Measurements from ENCODE around the gene TMEM240.

DNA sequence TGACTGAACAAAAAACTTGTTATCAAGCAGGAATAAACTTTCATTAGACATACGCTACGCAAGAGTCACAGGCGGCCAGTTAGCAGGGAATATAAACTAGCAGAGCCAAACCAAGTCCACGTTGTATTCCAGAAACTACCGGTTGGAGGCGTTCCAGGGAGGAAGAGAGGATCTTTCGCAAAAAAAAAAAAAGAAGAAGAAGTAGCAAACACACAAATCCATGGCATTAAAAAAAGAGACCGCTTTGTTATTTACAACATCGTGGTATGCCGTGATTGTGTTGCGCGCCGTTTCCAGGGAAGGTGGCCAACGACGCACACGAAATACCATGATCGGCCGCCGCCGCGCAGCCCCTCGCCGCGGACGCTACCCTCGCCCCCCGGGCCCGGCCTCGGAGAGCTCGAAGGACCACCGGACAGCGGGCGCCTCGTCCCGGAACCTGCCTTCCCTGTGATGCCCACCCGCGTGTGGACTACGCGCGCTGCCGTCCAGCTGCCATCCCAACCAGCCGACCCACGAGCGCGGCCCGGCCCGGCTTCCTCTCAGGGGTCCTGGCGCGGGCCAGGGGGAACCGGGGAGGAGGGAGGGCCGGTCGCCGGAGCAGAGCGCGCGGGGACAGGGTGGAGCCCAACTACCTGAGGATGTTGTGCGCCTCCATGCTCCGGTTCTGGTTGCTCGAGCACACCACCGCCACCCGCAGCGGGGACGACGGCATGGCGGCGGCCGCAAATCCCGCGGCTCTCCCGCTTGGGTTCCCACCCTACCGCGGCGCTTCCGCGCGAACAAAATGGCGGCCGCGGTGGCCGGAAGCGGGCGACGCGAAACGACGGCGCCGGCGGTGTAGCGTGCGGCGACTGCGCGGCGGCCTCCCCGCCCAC is 33.7 kb upstream of the TMEM240 start:
- TF ChIP-seq EGR1 (IDR thresholded peaks at IDR 0.05; ENCODE audit: low read depth in 2 of 2): no peak
- no peak for TF ChIP-seq GABPA (IDR thresholded peaks at IDR 0.05 in 1 of 2, conservative IDR thresholded peaks at IDR 0.05 in 1 of 2)
- TF ChIP-seq, protein P1, sequence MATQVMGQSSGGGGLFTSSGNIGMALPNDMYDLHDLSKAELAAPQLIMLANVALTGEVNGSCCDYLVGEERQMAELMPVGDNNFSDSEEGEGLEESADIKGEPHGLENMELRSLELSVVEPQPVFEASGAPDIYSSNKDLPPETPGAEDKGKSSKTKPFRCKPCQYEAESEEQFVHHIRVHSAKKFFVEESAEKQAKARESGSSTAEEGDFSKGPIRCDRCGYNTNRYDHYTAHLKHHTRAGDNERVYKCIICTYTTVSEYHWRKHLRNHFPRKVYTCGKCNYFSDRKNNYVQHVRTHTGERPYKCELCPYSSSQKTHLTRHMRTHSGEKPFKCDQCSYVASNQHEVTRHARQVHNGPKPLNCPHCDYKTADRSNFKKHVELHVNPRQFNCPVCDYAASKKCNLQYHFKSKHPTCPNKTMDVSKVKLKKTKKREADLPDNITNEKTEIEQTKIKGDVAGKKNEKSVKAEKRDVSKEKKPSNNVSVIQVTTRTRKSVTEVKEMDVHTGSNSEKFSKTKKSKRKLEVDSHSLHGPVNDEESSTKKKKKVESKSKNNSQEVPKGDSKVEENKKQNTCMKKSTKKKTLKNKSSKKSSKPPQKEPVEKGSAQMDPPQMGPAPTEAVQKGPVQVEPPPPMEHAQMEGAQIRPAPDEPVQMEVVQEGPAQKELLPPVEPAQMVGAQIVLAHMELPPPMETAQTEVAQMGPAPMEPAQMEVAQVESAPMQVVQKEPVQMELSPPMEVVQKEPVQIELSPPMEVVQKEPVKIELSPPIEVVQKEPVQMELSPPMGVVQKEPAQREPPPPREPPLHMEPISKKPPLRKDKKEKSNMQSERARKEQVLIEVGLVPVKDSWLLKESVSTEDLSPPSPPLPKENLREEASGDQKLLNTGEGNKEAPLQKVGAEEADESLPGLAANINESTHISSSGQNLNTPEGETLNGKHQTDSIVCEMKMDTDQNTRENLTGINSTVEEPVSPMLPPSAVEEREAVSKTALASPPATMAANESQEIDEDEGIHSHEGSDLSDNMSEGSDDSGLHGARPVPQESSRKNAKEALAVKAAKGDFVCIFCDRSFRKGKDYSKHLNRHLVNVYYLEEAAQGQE (IDR thresholded peaks at IDR 0.05): no peak
- TF ChIP-seq, protein P2, sequence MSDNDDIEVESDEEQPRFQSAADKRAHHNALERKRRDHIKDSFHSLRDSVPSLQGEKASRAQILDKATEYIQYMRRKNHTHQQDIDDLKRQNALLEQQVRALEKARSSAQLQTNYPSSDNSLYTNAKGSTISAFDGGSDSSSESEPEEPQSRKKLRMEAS (IDR thresholded peaks at IDR 0.05): no peak
- TF ChIP-seq HNF4G (IDR thresholded peaks at IDR 0.05): no peak
- TF ChIP-seq, protein P3, sequence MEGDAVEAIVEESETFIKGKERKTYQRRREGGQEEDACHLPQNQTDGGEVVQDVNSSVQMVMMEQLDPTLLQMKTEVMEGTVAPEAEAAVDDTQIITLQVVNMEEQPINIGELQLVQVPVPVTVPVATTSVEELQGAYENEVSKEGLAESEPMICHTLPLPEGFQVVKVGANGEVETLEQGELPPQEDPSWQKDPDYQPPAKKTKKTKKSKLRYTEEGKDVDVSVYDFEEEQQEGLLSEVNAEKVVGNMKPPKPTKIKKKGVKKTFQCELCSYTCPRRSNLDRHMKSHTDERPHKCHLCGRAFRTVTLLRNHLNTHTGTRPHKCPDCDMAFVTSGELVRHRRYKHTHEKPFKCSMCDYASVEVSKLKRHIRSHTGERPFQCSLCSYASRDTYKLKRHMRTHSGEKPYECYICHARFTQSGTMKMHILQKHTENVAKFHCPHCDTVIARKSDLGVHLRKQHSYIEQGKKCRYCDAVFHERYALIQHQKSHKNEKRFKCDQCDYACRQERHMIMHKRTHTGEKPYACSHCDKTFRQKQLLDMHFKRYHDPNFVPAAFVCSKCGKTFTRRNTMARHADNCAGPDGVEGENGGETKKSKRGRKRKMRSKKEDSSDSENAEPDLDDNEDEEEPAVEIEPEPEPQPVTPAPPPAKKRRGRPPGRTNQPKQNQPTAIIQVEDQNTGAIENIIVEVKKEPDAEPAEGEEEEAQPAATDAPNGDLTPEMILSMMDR (IDR thresholded peaks at IDR 0.05; ENCODE audit: low read depth, low read length, missing input control): peak; percentile 19

All from liver (tissue), 3 donors.